SKM-1 treated with dmso at 0.1 percent for 144 hours (cell line): ENCODE results near the gene SERPINA1.
"Not testable (repeated sequence)": the region's sequence is repeated elsewhere in the genome, so short reads cannot be mapped to it uniquely, and the experiment has no call there.

ENCODE experiments used
- DNase-seq: peaks from one replicate; lab custom pipeline; 2025; ENCODE audit not compliant: unreplicated experiment; lab: John Stamatoyannopoulos, UW

Gene SERPINA1

GRCh38 chr14:94388384-94389103, at the start of gene SERPINA1:
TSS of gene SERPINA1 (minus strand) at chr14:94388602. CDS start at chr14:94383237, 5,365 bp downstream.
- no peak for DNase-seq

GRCh38 chr14:94428610-94429009, 40.2 kb upstream of the SERPINA1 start:
- no peak for DNase-seq

DNA sequence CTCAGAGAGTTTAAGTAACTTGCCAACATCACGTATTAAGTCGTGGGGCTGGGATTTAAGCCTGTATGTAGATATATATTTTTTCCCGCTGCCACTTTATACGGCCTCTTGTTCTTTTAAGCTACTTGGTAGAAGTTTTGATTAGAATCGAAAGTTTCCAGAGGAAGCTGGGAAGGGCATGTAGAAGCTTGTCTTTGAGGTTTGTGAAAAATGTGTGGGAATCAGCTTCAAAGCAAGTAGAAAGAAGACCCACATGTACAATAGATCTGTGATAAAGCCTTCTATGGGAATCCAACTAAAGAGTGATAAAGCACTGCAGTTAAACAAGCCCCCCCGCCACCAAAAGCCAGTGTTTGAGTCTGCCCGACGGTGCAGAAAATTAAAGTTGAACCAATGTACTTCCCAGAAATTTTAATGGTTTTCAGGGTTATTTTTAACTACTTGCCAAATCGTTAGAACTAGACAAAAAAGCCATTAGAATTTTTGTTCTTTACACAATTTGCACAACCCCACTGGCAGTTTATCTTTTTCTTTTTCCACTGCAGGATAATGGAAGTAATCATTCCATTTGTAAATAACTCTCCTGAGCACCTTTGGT, 38.7 kb upstream of the SERPINA1 start:
- DNase-seq: no peak

DNA sequence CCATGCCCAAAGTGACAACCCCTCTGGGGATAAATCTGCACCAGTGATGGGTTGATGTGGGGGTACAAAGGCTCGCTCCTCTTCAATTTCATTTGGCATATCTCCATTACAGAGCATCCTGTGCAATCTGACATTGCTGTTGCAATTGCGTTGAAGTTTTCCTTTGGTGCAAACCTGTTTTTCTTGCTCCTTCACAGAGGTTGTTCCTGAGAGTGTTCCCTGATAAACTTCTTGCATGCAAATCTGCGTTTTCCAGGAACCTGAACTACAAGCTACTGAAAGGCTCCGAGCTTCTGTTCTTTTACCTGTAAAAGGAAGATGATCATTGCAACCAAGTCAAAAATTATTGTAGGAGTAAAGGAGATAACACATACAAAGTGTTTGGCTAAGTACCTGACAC, 38.1 kb upstream of the SERPINA1 start:
- no peak for DNase-seq

GRCh38 chr14:94424371-94424770, 36.0 kb upstream of the SERPINA1 start:
- no peak for DNase-seq

GRCh38 chr14:94423453-94424056, 35.2 kb upstream of the SERPINA1 start:
- peak; percentile 20 for DNase-seq

GRCh38 chr14:94421316-94421715, 32.9 kb upstream of the SERPINA1 start:
- no peak for DNase-seq

GRCh38 chr14:94417497-94418205, 29.2 kb upstream of the SERPINA1 start:
- not testable (repeated sequence) for DNase-seq

GRCh38 chr14:94412671-94413638, 24.6 kb upstream of the SERPINA1 start:
- DNase-seq: no peak

DNA sequence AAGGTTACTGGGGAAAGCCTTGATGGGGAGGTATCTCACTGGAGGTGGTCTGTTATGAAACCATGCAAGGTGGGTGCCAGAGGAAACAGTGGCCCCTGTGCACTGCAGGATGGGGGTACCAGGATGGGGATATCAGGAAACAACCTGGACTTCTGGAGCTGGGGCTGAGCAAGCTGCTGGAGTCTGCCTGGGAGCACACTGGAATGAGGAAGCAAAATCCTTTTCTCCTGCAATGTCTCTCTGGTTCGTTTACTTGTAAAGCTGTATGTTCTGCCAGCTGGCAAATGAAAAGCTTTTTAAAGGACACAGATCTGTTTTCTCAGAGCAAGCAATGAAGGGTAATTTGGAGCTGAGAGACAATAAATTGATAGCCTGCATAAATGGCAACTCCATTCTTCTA, 23.2 kb upstream of the SERPINA1 start:
- no peak for DNase-seq

DNA sequence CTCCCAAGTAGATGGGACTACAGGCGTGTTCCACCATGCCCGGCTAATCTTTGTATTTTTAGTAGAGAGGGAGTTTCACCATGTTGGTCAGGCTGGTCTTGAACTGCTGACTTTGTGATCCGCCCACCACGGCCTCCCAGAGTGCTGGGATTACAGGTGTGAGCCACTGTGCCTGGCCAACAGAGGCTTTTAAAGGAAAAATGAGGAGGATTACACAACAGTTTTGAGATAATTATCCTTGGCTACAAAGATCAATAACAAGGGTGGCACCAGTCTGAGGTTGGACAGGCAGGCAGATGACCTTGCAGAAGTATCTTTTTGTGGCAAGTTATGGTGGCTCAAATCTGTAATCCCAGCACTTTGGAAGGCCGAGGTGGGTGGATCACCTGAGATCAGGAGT, 21.0 kb upstream of the SERPINA1 start:
- DNase-seq: not testable (repeated sequence)

GRCh38 chr14:94408546-94409095, 20.2 kb upstream of the SERPINA1 start:
- DNase-seq: no peak

DNA sequence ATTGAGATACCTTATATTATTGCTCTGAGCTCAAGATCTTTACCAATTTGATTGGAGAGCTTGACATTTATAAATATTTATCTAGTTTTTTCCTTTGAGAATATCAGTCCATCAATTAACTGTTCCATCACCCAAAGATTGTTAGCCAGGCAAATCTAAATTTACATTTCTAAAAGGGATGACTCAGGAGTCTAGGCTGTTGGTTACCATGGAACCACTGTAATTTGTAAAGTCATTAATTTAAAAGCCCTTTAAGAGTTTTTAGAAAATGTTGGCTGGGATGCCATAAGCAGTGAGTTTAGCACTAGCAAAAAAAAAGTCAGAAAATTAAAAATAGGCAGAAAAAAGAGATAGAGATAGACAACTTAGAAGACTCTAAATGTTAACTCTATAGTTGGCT, 19.5 kb upstream of the SERPINA1 start:
- no peak for DNase-seq

- no peak for DNase-seq
Observed at GRCh38 chr14:94406910-94407309, 18.5 kb upstream of the SERPINA1 start.

GRCh38 chr14:94405486-94405885, 17.1 kb upstream of the SERPINA1 start:
- no peak for DNase-seq

DNA sequence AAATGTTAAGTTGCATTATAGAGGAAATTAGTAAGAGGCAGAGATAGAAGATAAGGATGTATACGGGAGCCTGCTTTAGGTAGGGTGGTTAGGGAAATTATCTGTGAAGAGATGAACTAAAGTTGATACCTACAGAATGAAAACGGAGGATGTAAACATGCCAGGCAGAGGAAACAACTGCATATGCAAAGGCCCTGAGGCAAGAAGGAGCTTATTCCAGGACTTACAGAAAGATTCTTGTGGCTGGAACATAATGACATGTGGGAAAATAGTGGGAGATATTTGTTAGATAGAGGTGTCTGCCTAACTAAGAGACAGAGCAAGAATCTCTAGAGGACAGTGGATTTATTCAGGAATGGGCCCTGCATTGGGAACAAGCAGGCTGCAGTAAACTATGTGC, 16.2 kb upstream of the SERPINA1 start:
- no peak for DNase-seq

- peak; percentile 2 for DNase-seq
Observed at GRCh38 chr14:94403312-94403932, 15.0 kb upstream of the SERPINA1 start.

GRCh38 chr14:94401083-94401482, 12.7 kb upstream of the SERPINA1 start:
- no peak for DNase-seq

GRCh38 chr14:94400422-94400841, 12.0 kb upstream of the SERPINA1 start:
- DNase-seq: no peak

DNA sequence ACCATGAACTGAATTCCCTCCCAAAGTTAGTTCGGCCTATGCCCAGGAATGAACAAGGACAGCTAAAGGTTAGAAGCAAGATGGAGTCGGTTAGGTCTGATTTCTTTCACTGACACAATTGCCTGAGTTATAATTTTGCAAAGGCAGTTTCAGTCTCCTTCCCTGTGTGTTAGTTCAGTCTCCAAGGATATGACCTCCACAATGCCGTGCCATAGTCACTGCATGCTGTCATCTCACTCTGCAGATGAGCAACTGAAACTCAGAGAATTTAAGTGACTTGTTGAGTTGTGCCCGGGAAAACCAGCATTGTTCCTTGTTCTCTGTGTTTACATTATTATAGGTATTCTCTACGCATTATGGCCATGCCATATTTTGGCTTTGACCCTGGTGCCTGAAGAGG, 10.1 kb upstream of the SERPINA1 start:
- no peak for DNase-seq
